HCT116 (cell line): ENCODE data around the gene LRFN2. TPM values are rescaled to one million over a fixed set of nuclear protein-coding genes. Genes with fewer than 3 reads are reported as not detected.

Experiments
- ATAC-seq: fragments of 200-7000 bp; cut with Tn5 transposase; 2 replicates; pipeline ENCODE4 v1.9.1; 2020; ENCODE audit warnings: mild to moderate bottlenecking, moderate library complexity
- BruUV-seq: library from RNA; stranded (reverse); fragments of 400-500 nt; replicated peaks from 2 replicates; lab custom pipeline; 2021; lab: Mats Ljungman, UMichigan
- CTCF ChIA-PET: fragments of 300-600 bp; sonication (Branson Sonifier 250); formaldehyde crosslinking; loops from one replicate; lab custom pipeline; 2021; ENCODE audit warnings: antibody characterized with exemption; lab: Charles Lee
- POLR2A ChIA-PET: fragments of 300-600, 350-600 bp; sonication (Branson Sonifier 250); formaldehyde crosslinking; loops from one replicate; lab custom pipeline; 2021; ENCODE audit warnings: antibody characterized with exemption; lab: Charles Lee
- RAD21 ChIA-PET, 2 experiments: fragments of 300-600 bp; sonication (Branson Sonifier 250); formaldehyde crosslinking; loops; one replicate each; lab custom pipeline; 2023; ENCODE audit warnings: low total read pairs in 2 of 2; ENCODE audit not compliant: uncharacterized antibody in 2 of 2, unreplicated experiment in 2 of 2, low non-redundant PET in 1 of 2; lab: Charles Lee
- DNase-seq: peaks from one replicate; pipeline ENCODE4 v3.0.0-alpha.2; 2010; ENCODE audit warnings: low read depth, low spot score
- H2AFZ ChIP-seq: fragments of 200-600 bp; shearing (Covaris generic), sonication (generic); 2 replicates; pipeline ENCODE4 v1.6.1; 2017; ENCODE audit warnings: low read depth, mixed run types, mixed read lengths, antibody characterized with exemption, low read length; ENCODE audit not compliant: poor library complexity, severe bottlenecking
- H3K27ac ChIP-seq: 2 replicates; pipeline ENCODE4 v1.5.1; 2012; ENCODE audit warnings: low read depth, low read length
- H3K27me3 ChIP-seq: fragments of 200-600 bp; sonication (generic); 2 replicates; pipeline ENCODE4 v1.6.1; 2016; ENCODE audit warnings: mixed run types, low read length, mixed read lengths; ENCODE audit not compliant: insufficient read depth
- H3K36me3 ChIP-seq, 2 experiments: fragments of 200-500 bp in 1 of 2; fragments of 200-600 bp in 1 of 2; sonication (Bioruptor generic) in 1 of 2; sonication (generic) in 1 of 2; 2 replicates each; pipeline versions ENCODE4 v1.5.1 to v1.6.1; 2014 to 2016; ENCODE audit warnings: low read length in 2 of 2, inconsistent platforms in 1 of 2, mixed read lengths in 1 of 2, mixed run types in 1 of 2; ENCODE audit not compliant: insufficient read depth in 2 of 2, control insufficient read depth in 1 of 2
- H3K4me1 ChIP-seq, 2 experiments: fragments of 200-600 bp in 1 of 2; sonication (generic) in 1 of 2; 2 replicates each; pipeline versions ENCODE4 v1.5.1 to v1.6.1; 2012 to 2017; ENCODE audit warnings: low read length in 2 of 2, inconsistent platforms in 1 of 2, mild to moderate bottlenecking in 1 of 2, mixed read lengths in 1 of 2, mixed run types in 1 of 2, moderate library complexity in 1 of 2; ENCODE audit not compliant: insufficient read depth in 2 of 2, control insufficient read depth in 1 of 2
- H3K4me2 ChIP-seq: fragments of 200-600 bp; sonication (generic); 2 replicates; pipeline ENCODE4 v1.6.1; 2017; ENCODE audit warnings: mixed run types, low read length, mixed read lengths
- H3K4me3 ChIP-seq, 2 experiments: fragments of 200-600 bp in 1 of 2; sonication (generic) in 1 of 2; replicated peaks in 1 of 2; 2 replicates each; pipeline ENCODE4 v1.5.1; 2011 to 2016; ENCODE audit warnings: low read length in 2 of 2, control low read depth in 1 of 2, low read depth in 1 of 2, mild to moderate bottlenecking in 1 of 2, mixed read lengths in 1 of 2, mixed run types in 1 of 2
- H3K79me2 ChIP-seq: fragments of 200-600 bp; sonication (generic); 2 replicates; pipeline ENCODE4 v1.6.1; 2017; ENCODE audit warnings: mild to moderate bottlenecking, mixed run types, low read length, moderate library complexity, mixed read lengths; ENCODE audit not compliant: insufficient read depth
- H3K9ac ChIP-seq: fragments of 200-600 bp; sonication (generic); 2 replicates; pipeline ENCODE4 v1.6.1; 2016; ENCODE audit warnings: low read length, mixed read lengths
- H3K9me2 ChIP-seq: fragments of 200-600 bp; sonication (generic), shearing (Covaris generic); 2 replicates; pipeline ENCODE4 v1.6.1; 2017; ENCODE audit warnings: mixed run types, mild to moderate bottlenecking, moderate library complexity; ENCODE audit not compliant: insufficient read depth
- H3K9me3 ChIP-seq, 2 experiments: fragments of 200-500 bp in 1 of 2; fragments of 200-600 bp in 1 of 2; sonication (Bioruptor generic) in 1 of 2; sonication (generic) in 1 of 2; 2 replicates each; pipeline ENCODE4 v1.6.1; 2014 to 2017; ENCODE audit warnings: low read length in 2 of 2, mixed read lengths in 2 of 2, inconsistent platforms in 1 of 2, low read depth in 1 of 2, mild to moderate bottlenecking in 1 of 2, mixed run types in 1 of 2, moderate library complexity in 1 of 2; ENCODE audit not compliant: control insufficient read depth in 1 of 2, insufficient read depth in 1 of 2
- H4K20me1 ChIP-seq: fragments of 200-600 bp; sonication (generic), shearing (Covaris generic); 2 replicates; pipeline ENCODE4 v1.6.1; 2017; ENCODE audit warnings: mixed run types, mild to moderate bottlenecking, moderate library complexity; ENCODE audit not compliant: insufficient read depth
- CEBPB ChIP-seq: IDR thresholded peaks from 2 replicates; pipeline ENCODE4 v1.6.1; 2012; ENCODE audit warnings: low read depth
- ELF1 ChIP-seq: IDR thresholded peaks from 2 replicates; pipeline ENCODE4 v1.6.1; 2012; ENCODE audit warnings: low read depth, borderline replicate concordance
- EZH2phosphoT487 ChIP-seq: fragments of 200-600 bp; IDR thresholded peaks from 2 replicates; pipeline ENCODE4 v1.6.1; 2018; ENCODE audit warnings: antibody characterized with exemption, borderline replicate concordance
- JUND ChIP-seq: IDR thresholded peaks from 2 replicates; pipeline ENCODE4 v1.6.1; 2012
- POLR2A ChIP-seq: IDR thresholded peaks from 2 replicates; pipeline ENCODE4 v1.7.0; 2011; ENCODE audit warnings: borderline replicate concordance; ENCODE audit not compliant: insufficient read depth, insufficient read length; ENCODE audit errors: extremely low read depth
- SIN3A ChIP-seq: IDR thresholded peaks from 2 replicates; pipeline ENCODE4 v1.6.1; 2012; ENCODE audit warnings: low read depth
- SP1 ChIP-seq: IDR thresholded peaks from 2 replicates; pipeline ENCODE4 v1.6.1; 2012; ENCODE audit warnings: low read depth
- TCF7L2 ChIP-seq: IDR thresholded peaks from 2 replicates; pipeline ENCODE4 v1.7.0; 2011; ENCODE audit warnings: borderline replicate concordance, inconsistent platforms; ENCODE audit not compliant: insufficient read depth, insufficient read length; ENCODE audit errors: extremely low read depth
- ZFX ChIP-seq: fragments of 450-650 bp; IDR thresholded peaks from 2 replicates; pipeline ENCODE4 v1.6.1; 2017
- ZNF274 ChIP-seq: fragments of 200-500 bp; sonication (Bioruptor generic); IDR thresholded peaks from 2 replicates; pipeline ENCODE4 v1.6.1; 2014; ENCODE audit warnings: mild to moderate bottlenecking, low read depth, low read length, inconsistent platforms
- intact Hi-C: fragments of 100-400 bp; cut with micrococcal nuclease; formaldehyde crosslinking; loops from 2 replicates; pipeline ENCODE4 v1.10.0; 2022
- total RNA-seq: library from RNA; stranded (reverse); gene quantifications from one replicate; pipeline ENCODE4 v1.2.1, GENCODE V29; 2021; ENCODE audit not compliant: unreplicated experiment
- TF ChIP-seq, protein P1 (sequence below): IDR thresholded peaks from 2 replicates; pipeline ENCODE4 v1.6.1; 2011; ENCODE audit warnings: mild to moderate bottlenecking, low read length, moderate library complexity; ENCODE audit not compliant: insufficient replicate concordance; ENCODE audit errors: extremely low read depth
- TF ChIP-seq, protein P2 (sequence below): IDR thresholded peaks from 2 replicates; pipeline ENCODE4 v1.6.1; 2012
- TF ChIP-seq, protein P3 (sequence below), 3 experiments: fragments of 200-600 bp in 1 of 3; sonication (generic) in 1 of 3; IDR thresholded peaks in 2 of 3; conservative IDR thresholded peaks in 1 of 3; 2 replicates each; pipeline ENCODE4 v1.5.1; 2012 to 2017; ENCODE audit warnings: low read depth in 2 of 3, low read length in 2 of 3, antibody characterized with exemption in 1 of 3, borderline replicate concordance in 1 of 3, control low read depth in 1 of 3, mild to moderate bottlenecking in 1 of 3, mixed read lengths in 1 of 3, mixed run types in 1 of 3, moderate library complexity in 1 of 3; ENCODE audit not compliant: insufficient read depth in 1 of 3

The LRFN2 gene
- total RNA-seq, 1 experiment from 2014 or later = not detected

DNA sequence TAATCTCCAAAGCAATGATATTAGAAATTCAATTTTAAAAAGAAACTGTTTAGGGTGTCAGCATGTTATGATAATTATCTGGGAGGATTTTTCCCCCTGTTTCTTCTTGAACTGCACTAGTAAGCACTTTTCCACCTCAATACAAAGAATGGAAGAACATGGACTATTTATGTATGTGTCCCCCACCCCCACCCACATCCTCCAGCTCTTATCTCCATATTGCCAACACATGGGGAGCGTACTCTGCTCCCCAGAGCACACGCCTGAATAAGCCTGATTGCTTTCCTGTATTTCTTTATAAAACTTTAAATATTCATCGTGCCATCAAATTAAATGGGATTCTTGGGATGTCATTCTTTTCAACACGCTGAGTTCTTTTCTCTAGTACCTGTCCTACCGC, 11.4 kb upstream of the LRFN2 start (continued):
- TF ChIP-seq, protein P1, sequence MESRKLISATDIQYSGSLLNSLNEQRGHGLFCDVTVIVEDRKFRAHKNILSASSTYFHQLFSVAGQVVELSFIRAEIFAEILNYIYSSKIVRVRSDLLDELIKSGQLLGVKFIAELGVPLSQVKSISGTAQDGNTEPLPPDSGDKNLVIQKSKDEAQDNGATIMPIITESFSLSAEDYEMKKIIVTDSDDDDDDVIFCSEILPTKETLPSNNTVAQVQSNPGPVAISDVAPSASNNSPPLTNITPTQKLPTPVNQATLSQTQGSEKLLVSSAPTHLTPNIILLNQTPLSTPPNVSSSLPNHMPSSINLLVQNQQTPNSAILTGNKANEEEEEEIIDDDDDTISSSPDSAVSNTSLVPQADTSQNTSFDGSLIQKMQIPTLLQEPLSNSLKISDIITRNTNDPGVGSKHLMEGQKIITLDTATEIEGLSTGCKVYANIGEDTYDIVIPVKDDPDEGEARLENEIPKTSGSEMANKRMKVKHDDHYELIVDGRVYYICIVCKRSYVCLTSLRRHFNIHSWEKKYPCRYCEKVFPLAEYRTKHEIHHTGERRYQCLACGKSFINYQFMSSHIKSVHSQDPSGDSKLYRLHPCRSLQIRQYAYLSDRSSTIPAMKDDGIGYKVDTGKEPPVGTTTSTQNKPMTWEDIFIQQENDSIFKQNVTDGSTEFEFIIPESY = no peak
- TF ChIP-seq ZNF274 (no peak), JUND (no peak), SIN3A (no peak), POLR2A (no peak), TCF7L2 (no peak)
- TF ChIP-seq, protein P2, sequence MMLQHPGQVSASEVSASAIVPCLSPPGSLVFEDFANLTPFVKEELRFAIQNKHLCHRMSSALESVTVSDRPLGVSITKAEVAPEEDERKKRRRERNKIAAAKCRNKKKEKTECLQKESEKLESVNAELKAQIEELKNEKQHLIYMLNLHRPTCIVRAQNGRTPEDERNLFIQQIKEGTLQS = no peak
- TF ChIP-seq, protein P3, sequence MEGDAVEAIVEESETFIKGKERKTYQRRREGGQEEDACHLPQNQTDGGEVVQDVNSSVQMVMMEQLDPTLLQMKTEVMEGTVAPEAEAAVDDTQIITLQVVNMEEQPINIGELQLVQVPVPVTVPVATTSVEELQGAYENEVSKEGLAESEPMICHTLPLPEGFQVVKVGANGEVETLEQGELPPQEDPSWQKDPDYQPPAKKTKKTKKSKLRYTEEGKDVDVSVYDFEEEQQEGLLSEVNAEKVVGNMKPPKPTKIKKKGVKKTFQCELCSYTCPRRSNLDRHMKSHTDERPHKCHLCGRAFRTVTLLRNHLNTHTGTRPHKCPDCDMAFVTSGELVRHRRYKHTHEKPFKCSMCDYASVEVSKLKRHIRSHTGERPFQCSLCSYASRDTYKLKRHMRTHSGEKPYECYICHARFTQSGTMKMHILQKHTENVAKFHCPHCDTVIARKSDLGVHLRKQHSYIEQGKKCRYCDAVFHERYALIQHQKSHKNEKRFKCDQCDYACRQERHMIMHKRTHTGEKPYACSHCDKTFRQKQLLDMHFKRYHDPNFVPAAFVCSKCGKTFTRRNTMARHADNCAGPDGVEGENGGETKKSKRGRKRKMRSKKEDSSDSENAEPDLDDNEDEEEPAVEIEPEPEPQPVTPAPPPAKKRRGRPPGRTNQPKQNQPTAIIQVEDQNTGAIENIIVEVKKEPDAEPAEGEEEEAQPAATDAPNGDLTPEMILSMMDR (IDR thresholded peaks at IDR 0.05 in 2 of 3, conservative IDR thresholded peaks at IDR 0.05 in 1 of 3; ENCODE audit: borderline replicate concordance in 1 of 3, insufficient read depth in 1 of 3, low read depth in 2 of 3, low read length in 2 of 3) = no peak

DNA sequence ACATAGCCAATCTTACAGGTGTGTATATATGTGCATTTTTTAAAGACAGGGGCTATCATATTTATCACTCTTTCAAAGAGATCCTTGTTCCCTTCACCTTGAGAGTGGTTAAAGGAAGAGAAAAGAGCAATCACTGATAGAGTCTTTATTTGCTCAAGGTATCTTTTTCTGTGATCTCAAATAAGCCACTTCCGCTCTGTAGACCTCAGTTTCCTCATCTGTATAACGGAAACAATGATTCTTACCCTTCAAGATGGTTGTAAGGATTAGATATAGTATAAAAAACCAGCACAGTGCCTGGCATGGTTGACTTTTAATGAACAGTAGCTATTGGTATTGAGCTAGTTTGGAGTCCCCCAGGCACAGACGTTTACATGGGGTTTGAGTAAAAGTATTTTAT, 10.1 kb upstream of the LRFN2 start:
- no peak overlapping the region for H2AFZ ChIP-seq
- no peak overlapping the region for H3K4me3 ChIP-seq
- H3K9me3 ChIP-seq = no peaks in the 10 kb centered on the region
- H3K27ac ChIP-seq = no peak overlapping the region
- no peak for ATAC-seq
- intact Hi-C loops = no loop called here
- ChIA-PET RAD21 (no interaction called here), CTCF (interaction anchor here (0.5 kb wide), 1 partner anchor 1008 kb away, joined by 3 read pairs; no protein-coding TSS in a partner anchor), POLR2A (no interaction called here)
- BruUV-seq = no TSS peak
- DNase-seq = no peak
- H3K9ac ChIP-seq = no peak overlapping the region
- no peak overlapping the region for H3K4me2 ChIP-seq
- no peaks in the 10 kb centered on the region for H4K20me1 ChIP-seq
- no peaks in the 10 kb centered on the region for H3K36me3 ChIP-seq
- peaks cover 76% of the 10 kb centered on the region for H3K27me3 ChIP-seq
- no peaks in the 10 kb centered on the region for H3K4me1 ChIP-seq
- no peaks in the 10 kb centered on the region for H3K9me2 ChIP-seq
- no peaks in the 10 kb centered on the region for H3K79me2 ChIP-seq
- TF ChIP-seq POLR2A = no peak
- TF ChIP-seq, protein P1 = no peak
- TF ChIP-seq SIN3A = no peak
- TF ChIP-seq, protein P3 (IDR thresholded peaks at IDR 0.05 in 2 of 3, conservative IDR thresholded peaks at IDR 0.05 in 1 of 3; ENCODE audit: borderline replicate concordance in 1 of 3, insufficient read depth in 1 of 3, low read depth in 2 of 3, low read length in 2 of 3) = no peak
- TF ChIP-seq ZFX = no peak
- TF ChIP-seq TCF7L2 = no peak
- TF ChIP-seq ZNF274 = no peak
- no peak for TF ChIP-seq CEBPB
- TF ChIP-seq, protein P2 = no peak
- no peak for TF ChIP-seq SP1
- no peak for TF ChIP-seq ELF1
- TF ChIP-seq JUND = no peak
- TF ChIP-seq EZH2phosphoT487 = no peak
